HT-29 (cell line): ENCODE measurements around the gene SERPINA6. TPM values are rescaled to one million over a fixed set of nuclear protein-coding genes. Genes with fewer than 3 reads are reported as not detected.
"Not testable (repeated sequence)": the region's sequence is repeated elsewhere in the genome, so short reads cannot be mapped to it uniquely, and the experiment has no call there.

Experiments used
- DNase-seq: peaks from one replicate; pipeline ENCODE4 v3.0.0-alpha.2; 2015; ENCODE audit warnings: low spot score
- total RNA-seq: library from RNA; depleted of rRNA; stranded (reverse); fragments of >200 nt; shearing (Covaris generic); gene quantifications from 2 replicates; pipeline ENCODE4 v1.2.3, GENCODE V29; 2014

Gene SERPINA6
- total RNA-seq, 1 experiment from 2014 or later = 0.99 TPM

GRCh38 chr14:94354638-94355185, 31.6 kb upstream of the SERPINA6 start:
- DNase-seq = no peak

- not testable (repeated sequence) for DNase-seq
Observed at GRCh38 chr14:94354190-94354589, 31.1 kb upstream of the SERPINA6 start.

DNA sequence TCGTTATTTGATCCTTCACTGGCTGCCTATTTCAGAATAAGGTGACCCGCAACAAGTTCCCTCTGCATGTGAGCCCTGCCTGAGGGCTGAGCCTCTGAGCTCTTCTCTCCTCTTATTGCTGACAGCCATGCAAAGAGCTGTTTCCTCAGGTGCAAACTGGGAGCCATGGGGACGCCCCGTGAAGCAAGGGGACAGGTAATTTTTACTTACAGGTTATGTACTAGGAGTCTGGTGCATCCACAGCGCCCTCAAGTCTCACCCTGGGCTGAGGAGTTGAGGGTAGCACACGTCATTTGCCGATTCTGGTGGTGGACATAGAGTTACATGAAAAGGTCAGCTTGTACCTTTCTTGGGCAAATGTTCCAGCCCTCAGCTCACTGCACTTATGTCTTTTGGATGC, 26.1 kb upstream of the SERPINA6 start:
- DNase-seq = no peak

DNA sequence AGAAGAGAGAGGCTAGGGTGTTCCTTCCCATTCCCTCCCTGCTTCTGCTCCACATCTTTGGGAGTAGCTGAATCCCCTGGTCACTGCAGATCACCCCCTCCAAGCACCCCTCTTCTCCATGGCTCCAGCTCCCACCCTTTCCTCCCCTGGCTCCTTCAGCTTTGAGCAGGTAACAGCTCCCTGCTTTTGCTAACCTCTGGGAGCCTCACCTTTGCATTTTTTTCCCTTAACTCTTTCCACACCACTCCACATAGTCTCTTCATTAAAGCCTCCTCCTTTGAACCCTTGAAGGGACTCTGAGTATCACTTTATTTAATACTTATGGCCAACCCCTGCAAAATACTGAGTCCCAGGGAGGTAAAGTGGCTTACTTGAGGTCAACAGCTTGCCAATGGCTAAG, 25.7 kb upstream of the SERPINA6 start:
- no peak for DNase-seq

DNA sequence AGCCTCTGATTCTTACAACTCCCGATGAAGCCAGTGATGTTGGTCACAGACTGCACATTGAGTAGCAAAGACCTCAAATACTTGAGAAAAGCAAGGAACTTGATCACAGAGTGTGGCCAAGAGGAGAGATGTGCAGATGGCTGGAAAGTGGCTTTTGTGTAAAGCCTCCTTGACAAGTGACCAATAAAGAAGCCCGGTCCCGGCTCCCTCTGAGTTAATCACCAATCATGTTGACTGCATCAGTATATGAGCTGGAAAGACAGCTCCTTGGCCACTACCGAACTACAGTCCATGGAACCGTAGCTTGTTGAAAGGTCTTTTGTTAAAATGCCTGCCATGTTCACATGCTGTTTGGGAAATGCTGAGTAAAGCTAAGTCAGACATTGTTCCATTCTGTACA, 23.7 kb upstream of the SERPINA6 start:
- DNase-seq = no peak

DNA sequence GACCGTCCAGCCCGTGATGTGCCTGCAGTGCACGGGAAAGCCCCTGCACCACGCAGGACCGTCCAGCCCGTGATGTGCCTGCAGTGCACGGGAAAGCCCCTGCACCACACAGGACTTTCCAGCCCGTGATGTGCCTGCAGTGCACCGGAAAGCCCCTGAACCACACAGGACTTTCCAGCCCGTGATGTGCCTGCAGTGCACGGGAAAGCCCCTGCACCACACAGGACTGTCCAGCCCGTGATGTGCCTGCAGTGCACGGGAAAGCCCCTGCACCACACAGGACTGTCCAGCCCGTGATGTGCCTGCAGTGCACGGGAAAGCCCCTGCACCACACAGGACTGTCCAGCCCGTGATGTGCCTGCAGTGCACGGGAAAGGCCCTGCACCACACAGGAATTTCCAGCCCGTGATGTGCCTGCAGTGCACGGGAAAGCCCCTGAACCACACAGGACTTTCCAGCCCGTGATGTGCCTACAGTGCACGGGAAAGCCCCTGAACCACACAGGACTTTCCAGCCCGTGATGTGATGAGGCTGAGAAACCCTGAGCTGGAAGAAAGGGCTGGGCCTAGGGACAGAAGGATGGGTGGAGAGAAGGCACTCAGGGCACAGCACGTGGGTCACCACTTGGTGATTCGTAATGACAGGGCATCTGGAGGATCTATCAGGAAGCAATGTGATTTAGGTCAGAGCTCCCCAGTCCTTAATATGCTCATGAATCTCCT, 23.1 kb upstream of the SERPINA6 start:
- not testable (repeated sequence) for DNase-seq

DNA sequence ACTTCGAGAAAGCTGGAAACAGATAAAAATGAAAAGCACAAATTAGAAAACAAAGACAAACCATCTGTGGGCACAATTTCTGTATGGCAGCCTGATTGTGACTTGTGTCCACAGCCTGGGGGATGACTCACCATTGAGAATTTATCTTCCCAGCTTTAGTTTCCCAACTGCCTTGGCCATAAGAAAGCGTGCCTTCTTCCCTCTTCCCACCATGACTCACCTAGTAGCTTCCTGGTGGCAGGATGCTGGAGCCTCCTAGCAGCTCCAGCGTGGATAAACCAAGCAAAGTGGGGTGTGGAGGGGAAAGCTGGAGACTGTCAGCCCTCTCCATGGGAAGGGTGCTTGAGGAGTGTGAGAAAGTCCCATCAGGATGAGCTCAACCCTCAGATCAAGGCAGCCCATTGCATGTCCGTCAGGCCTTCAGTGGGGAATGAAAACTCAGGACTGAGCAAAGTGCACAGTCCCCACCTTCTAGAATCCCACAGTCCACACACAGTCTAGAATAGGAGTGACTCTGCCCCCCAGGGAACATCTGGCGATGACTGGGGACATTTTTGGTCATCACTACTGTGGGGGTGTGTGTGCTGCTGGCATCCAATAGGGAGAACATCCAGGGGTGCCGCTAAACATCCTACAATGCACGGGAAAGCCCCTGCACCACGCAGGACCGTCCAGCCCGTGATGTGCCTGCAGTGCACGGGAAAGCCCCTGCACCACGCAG, 22.4 kb upstream of the SERPINA6 start:
- DNase-seq = peak; percentile 69

GRCh38 chr14:94344389-94344788, 21.3 kb upstream of the SERPINA6 start:
- DNase-seq = no peak

DNA sequence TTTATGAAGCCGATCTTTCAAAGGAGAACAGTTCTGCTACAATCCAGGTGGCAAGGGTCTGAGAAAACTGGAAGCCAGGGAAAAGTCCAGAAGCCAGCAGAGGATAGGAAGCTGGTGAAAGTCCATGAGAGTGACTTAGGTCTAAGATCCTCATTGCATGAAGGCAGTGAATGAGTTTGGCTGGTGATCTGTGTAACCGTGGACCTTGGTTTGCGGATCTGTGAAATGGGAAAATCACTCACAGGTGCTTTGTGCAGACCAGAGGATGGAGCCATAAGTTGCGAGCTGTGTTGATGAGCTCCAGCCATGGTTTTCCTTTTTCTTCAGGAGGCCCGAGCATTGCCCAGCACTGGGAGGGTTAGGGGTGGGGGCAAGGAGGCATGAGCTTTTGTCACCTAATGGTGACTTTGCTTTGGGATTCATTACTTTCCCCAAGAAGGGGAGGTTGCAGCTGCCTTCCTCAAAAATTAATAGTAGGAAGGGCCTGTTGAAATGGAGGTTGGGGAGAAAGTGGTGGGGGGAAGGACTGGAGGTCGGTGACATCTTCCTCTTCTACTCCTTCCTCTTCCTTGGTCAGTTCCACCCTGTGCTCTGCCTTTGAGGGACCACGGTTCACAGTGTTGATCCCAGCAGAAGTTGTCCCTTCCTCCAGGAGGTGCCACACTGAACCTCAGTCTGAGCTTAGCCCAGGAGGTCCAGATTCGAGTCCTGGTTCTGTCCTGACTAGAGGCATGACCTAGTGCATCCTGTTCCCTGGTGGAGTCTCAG, 20.3 kb upstream of the SERPINA6 start:
- DNase-seq = no peak

DNA sequence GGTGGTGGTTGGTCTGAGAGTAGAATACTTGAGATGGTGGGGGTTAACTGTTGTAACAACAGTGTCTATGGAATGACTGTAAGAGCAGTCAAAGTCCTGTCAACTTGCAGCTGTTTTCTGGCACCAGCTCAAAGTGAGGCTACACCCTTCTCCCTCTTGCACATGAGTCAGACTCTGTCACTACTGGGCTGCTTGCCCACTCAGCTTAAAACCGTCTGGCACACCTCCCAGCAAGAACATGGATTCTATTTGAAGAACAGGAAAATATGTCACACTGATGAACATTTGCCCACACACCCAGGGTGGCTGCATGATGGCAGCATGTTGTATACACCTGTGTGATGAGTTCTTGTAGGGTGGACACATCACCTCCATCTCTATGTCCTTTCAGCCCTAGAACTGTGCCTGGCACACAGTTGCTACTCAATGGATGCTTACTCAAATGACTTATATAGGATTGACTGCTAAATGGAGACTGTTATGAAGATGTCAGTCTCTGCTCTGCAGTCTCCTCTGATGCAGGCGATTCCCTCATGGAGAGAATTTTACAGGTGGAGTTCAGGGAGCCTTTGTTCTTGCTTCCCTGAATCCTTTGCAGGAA, 19.3 kb upstream of the SERPINA6 start:
- DNase-seq = peak; percentile 88

- no peak for DNase-seq
Observed at GRCh38 chr14:94341656-94342333, 18.7 kb upstream of the SERPINA6 start.

GRCh38 chr14:94340533-94340932, 17.4 kb upstream of the SERPINA6 start:
- DNase-seq = no peak

GRCh38 chr14:94338023-94338422, 14.9 kb upstream of the SERPINA6 start:
- no peak for DNase-seq

GRCh38 chr14:94337274-94337673, 14.1 kb upstream of the SERPINA6 start:
- no peak for DNase-seq

GRCh38 chr14:94334872-94335271, 11.7 kb upstream of the SERPINA6 start:
- DNase-seq = no peak

DNA sequence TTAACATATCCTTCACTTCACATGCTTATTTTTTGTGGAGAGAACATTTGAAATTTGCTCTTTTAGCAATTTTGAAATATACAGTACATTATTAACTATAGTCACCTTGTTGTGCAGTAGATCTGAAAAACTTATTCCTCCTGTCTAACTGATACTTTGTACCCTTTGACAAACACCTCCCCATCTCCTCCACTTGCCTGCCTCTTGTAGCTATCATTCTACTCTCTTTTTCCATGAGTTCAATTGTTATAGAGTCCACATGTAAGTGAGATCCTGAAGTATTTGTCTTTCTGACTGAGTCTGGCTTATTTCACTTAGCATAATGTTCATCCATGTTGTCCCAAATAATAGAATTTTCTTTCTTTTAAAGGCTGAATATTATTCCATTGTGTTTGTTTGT, 9.5 kb upstream of the SERPINA6 start:
- DNase-seq = no peak

- no peak for DNase-seq
Observed at GRCh38 chr14:94332063-94332583, 9.0 kb upstream of the SERPINA6 start.

DNA sequence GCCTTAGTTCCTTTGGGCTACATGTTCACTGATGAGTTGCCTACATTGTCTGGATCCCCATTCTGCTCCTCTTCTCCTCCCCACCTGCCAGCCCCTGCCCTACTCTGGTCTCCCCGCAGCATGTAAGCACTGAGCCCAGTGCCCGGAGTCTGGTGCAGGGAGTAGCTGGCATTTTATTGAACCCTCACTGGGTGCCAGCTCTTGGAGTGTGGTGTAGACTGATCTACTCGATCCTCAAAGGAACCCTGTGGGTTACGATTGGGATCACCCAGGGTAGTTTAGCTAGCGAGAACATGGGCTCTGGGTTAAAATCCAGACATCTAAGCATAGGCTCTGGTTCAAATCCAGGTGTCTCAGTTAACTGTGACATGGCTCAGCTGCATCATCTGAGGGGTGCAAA, 8.3 kb upstream of the SERPINA6 start:
- DNase-seq = no peak

DNA sequence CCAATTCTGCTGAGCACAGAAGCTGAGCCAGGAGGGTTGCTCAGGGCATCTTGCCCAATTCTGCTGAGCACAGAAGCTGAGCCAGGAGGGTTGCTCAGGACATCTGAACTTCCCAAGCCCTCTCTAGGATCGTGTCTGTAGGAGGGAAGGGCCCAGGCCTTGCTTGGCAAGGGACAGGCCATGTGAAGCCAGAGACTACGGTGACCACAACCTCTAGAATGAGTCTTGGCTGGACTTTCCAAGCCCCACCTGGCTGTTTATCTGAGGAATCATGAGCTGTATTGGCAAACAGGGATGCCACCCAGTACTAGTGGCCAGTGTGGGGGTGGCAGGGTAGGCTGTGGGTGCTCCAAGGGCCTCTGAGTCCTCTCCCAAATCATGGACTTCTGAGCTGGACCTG, 7.7 kb upstream of the SERPINA6 start:
- no peak for DNase-seq

- no peak for DNase-seq
Observed at GRCh38 chr14:94330432-94330831, 7.3 kb upstream of the SERPINA6 start.

- DNase-seq = no peak
Observed at GRCh38 chr14:94329857-94330256, 6.7 kb upstream of the SERPINA6 start.
